NCI-H1694 treated with DMSO at 0.1 percent for 48 hours (cell line): ENCODE data around the gene KRTAP5-6.
"Not testable (repeated sequence)": the region's sequence is repeated elsewhere in the genome, so short reads cannot be mapped to it uniquely, and the experiment has no call there.

Experiments
- DNase-seq: peaks from one replicate; lab custom pipeline; 2025; lab: John Stamatoyannopoulos, UW

KRTAP5-6 gene

DNA sequence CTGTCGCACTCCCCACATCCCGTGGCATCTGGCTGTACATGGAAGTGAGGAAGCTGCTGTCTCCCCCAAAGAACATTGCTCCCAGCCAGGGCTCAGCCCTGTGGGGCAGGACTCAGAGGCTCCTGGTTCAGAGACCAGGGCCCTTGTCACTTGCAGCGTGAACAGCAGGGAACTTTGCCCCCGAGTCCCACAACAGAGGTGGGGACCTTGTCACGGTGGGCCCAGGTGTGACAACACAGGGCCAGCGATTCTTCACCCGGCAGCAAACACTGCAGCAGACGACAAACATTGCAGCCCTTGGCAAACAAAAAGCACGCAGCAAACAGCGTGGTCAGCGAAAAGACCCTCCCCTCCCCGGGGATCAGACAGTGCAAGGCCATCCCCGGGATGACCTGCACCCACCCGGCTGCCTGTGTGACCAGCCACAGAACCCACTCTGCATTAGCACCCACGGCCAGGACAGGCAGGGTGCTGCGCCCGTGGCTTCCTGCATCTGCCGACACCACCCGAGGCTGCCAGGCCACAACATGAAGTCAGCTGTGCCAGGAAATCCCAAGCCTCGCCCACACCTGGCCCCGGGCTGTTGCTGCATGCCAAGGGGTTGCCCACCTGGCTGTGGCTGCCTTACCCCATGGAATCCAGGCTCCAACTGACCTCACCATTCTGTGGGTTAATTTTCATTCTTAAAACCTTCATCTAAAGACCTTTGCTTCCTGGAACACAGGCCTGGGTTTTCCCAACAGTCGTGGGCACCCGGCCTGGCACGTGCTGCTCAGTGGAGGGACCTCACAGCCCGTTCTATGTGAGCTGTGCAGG, 35.3 kb upstream of the KRTAP5-6 start:
- DNase-seq: not testable (repeated sequence)

DNA sequence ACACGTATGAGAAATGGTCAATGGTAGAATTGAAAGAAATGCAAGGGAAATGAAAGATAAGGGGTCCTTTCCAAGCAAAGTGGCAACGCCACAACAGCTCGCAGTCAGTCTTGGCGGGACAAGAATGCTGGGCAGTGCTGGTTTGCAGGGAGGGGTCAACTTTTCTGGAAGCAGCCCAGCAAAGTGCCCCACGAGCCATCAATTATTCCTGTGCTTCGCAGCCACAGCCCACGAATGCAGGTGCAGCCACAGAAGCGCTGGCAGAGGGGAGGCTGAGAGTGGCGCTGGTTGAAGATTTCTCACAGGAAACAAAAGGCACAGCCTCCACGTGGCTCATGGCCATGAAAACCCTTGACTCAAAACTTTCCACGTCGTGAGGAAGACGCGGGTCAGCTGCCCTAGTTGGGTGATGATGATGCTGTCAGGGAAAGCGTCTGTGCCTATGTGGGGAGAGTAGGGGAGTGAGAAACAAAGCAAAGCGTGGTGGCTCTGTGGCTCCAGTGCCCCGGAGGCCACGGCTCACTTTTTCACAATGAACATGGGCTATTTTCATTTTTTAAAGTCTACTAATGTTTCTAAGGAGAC, 34.2 kb upstream of the KRTAP5-6 start:
- DNase-seq: not testable (repeated sequence)

DNA sequence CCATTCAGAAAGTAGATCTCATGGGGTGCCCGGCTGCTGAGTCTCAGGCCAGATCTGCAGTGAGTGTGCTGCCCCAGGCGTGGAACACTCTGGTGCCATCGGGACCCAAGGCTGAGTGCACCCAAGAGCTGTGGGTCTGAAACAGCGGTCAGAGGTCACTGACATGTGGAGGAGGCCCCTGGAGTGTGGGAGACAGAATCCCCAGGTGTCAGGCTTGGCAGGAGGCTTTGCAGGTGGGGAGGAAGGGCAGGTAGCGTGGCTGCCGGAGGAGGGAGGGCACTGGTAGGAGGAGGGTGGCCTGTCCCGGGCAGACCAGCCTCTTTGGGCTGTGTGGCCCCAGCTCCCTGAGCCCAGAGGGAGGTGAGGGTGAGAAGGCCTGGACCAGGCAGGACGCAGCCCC, 31.7 kb upstream of the KRTAP5-6 start:
- DNase-seq: no peak

DNA sequence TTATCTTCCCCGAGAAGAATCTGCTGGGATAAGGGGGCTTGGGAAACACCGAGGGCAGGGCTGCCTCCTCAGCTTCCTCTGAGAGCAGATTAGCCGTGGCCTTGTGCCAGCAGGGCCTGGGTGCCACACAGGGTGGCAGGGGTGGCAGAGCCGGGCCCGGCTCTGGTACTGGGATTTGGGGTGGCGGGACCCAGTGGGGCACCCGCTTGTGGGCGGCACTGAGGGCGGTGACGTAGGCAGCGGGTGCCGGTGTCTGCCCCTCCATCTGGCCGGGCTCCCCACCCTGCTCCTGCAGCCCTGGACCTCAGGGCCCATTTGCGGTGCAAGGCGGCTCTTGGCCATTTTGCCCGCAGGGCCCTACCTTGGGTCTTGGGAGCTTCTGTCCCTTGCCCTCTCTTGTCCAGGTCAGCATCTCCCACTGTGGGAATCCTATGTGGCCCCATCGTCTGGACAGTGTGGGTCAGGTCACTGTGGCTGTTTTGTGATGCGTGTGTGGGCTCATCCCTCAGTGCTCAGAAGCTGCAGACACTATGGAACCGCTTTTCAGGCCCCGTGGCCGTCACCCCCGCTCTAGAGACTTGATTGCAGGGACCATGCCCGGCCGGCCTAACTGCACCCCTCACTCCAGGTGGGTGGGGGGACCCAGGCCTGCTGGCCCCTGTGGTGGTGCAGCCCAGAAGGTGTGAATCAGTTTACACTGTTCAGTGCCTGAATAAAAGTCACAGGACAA, 29.7 kb upstream of the KRTAP5-6 start:
- DNase-seq: no peak

DNA sequence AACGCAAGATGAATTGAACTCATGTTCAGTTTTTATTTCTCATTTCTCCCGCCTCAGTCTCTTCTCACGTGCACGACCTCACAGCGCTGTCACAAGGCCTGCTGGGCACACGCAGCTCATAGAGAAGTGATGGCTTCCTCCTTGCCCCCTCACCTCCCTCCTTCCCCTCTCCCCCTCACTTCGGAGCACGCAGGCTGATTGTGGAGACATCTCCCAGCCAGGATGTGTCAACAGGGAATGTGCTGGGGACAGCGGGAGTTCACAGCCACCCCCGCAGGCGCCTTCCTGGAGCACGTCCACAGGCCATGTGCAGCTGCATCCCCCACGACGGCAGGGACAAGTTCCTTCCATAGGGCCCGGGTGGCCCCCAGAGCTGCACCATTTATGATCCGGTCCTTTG, 29.1 kb upstream of the KRTAP5-6 start:
- no peak for DNase-seq

DNA sequence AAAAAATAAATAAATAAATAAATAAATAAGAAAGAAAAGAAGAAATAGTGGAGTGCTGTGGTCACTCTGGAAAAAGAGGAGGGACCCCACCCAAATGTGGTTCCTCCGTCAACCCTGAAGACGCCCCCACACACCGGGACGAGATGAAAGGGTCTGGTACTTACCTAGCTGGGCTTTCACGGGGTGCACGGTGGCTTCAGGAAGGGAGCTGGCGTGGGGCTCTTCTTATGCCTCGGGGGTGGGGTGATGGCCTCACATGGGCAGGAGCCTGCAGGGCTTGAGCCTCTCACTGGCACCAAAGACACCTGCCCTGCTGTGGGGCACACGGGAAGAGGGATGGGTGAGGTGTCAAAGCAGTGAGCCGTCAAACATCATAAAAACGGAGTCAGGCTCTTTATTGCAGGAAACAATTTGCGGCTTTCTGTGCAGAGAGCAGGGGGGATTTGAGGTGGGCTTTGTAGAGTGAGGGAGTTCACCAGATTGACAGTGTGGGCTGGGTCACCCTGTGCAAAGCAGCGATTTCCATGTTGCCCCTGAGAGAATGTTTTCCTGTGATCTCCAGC, 28.0 kb upstream of the KRTAP5-6 start:
- DNase-seq: no peak

DNA sequence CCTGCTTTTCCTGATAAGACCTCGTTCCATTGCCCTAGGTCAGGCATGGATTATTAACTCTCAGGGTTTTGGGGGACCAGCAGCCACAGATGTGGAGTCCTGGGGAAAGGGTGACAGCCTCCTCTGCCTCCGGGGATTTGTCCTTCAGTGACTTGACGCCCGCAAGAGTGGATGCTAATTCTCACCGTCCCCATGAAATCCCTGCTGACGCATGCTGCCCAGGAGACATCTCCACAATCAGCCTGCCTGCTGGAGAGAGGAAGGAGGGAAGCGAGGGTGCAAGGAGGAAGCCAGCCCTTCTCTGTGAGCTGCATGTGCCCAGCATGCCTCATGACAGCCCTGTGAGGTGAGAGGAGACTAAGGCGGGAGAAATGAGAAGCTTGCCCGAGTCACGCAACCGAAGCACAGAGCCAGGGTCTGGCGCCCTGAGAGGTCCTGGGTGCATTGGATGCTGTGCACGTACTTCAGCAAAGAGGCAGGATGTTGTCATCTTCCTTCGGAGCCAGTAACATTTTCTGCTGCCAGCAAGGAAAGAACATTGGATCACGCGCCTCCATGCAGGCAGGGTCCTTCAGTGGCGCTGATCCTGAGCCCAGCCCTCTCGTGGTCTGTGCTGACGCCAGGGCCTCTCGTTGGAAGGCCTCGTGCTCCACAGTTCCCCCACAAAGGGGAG, 27.3 kb upstream of the KRTAP5-6 start:
- no peak for DNase-seq

DNA sequence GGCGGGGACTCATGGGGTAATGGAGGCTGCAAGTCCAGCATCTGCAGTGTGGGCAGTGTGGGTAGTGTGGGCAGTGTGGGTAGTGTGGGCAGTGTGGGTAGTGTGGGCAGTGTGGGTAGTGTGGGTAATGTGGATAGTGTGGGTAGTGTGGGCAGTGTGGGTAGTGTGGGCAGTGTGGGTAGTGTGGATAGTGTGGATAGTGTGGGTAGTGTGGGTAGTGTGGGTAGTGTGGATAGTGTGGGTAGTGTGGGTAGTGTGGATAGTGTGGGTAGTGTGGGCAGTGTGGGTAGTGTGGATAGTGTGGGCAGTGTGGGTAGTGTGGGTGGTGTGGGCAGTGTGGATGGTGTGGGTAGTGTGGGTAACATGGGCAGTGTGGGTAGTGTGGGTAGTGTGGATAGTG, 26.5 kb upstream of the KRTAP5-6 start:
- not testable (repeated sequence) for DNase-seq

DNA sequence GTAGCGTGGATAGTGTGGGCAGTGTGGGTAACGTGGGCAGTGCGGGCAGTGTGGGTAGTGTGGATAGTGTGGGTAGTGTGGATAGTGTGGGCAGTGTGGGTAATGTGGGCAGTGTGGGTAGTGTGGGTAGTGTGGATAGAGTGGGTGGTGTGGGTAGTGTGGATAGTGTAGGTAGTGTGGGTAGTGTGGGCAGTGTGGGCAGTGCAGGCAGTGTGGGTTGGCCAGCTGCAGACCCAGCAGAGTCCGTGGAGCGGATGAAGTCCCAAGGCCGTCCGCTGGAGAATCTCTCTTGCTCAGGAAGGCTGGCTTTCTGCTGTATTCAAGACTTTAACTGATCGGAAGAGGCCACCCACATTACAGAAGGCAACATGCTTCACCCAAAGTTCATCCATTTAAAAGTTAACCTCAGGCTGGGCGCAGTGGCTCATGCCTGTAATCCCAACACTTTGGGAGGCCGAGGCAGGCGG, 26.1 kb upstream of the KRTAP5-6 start:
- no peak for DNase-seq

DNA sequence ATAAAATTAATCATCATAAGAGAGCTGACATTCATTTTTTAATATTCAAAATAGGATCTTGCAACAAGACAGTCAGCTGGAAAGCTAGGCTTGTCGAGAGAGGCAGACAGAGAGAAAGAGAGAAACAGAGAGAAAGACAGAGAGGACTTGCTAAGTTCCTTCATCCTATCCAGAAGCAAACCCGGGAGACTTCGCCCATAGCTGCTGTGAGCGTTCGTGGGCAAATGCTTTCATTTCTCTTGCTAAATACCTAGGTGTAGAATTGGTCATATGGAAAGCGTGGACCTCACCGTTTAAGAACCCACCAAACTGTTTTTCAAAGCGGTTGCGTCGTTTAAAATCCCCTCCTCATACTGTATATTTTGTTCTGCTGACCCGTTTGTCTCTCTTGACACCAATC, 25.3 kb upstream of the KRTAP5-6 start:
- DNase-seq: no peak

DNA sequence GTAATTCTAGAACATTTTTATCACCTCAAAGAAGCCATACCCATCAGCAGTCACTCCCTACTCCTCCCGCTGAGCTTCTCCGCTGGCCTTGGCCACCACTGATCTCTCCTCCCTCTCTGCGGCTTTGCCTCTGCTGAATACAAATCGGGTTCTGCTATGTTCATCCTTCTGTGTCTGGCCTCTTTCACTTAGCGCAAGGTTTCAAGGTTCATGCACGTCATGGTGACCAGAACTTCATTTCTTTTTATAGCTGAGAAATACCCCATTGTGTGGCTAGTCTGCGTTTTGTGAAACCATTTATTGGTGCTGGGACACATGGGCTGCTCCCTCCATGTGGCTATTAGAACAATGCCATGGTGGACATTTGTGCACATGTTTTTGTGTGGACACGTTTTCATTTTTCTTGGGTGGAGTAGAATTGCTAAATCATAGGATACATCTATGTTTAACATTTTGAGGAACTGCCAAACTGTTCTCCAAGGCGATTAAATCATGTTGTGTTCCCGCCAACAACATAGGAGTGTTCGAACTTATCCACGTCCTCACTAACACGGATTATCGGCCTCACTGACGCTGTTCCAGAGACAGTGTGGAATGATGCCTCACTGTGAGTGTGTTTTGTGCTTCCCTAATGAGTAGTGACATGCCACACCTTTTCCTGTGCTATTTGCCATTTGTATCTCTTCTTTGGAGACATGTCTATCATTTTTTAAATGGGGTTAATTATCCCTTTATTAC, 24.2 kb upstream of the KRTAP5-6 start:
- DNase-seq: no peak

DNA sequence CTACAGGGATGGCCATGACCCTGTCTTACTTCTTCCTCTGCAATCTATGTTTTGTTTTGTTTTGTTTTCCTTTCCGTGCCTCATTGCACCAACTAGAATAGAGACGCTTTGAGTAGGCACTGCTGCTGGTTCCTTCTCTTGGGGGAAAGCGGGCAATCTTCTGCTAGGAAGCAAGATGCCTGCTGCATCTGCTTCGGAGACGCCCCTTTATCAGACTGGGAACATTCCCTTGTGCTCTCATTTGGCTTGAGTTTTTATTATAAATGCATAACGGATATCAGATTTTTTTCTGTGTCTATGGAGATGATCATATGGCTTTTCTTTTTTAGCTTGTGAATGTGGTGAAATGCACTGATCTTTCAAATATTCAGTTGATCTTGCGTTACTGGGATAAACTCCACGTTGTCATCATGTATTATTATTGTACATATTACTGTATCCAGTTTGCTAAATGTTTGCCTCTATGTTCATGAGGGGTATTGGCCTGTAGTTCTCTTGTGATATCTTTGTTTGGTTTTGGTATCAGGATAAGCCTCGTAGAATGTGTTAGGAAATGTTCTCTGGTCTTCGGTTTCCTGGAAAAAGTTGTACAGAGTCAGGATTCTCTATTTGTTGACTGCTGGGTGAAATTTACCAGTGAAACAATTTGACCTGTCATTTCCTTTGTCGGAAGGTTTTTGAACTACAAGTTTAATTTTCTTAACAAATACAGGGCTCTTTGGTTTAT, 23.4 kb upstream of the KRTAP5-6 start:
- DNase-seq: no peak

DNA sequence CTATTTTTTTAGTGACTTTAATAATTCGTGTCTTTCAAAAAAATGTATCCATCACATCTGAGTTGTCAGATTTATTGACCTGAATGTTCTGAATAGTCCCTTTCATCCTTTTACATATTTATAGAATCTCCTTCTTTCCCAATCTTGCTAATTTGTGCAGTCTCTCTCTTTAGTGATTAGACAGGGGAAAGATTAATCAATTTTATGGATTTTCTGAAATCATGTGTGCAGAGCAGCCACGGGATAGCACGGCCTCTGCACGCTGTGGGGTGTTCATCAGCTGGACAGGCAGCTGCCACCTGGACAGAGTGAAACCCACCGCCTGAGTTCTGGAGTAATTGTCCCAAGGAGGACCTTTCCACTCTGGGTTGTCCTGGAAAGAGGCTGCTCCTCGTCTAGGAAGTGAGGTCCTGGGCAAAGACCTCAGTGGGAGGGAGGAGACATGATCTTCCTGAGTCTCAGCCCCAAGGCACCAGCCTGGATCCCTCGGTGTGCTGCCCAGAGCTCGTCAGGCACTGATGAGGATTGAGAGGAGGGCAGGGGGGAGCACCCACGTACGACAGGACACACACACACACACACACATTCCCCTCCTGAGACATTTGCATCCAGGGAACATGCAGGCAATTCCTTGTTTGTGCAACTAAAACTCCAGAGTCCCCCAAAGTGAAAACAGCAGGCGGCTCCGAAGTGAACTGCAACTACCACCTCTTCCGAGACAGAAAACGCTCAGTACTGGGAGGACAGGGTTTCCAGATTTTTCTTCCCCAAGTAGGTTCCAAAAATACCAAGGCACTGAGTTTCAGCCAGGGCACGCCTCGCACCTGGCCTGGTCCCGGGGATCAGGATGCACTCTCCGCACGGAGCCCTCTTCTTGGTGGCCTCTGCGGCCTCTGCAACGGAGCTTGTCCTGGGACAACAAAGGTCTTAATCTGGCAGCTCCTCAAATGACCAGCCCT, 22.5 kb upstream of the KRTAP5-6 start:
- DNase-seq: no peak

DNA sequence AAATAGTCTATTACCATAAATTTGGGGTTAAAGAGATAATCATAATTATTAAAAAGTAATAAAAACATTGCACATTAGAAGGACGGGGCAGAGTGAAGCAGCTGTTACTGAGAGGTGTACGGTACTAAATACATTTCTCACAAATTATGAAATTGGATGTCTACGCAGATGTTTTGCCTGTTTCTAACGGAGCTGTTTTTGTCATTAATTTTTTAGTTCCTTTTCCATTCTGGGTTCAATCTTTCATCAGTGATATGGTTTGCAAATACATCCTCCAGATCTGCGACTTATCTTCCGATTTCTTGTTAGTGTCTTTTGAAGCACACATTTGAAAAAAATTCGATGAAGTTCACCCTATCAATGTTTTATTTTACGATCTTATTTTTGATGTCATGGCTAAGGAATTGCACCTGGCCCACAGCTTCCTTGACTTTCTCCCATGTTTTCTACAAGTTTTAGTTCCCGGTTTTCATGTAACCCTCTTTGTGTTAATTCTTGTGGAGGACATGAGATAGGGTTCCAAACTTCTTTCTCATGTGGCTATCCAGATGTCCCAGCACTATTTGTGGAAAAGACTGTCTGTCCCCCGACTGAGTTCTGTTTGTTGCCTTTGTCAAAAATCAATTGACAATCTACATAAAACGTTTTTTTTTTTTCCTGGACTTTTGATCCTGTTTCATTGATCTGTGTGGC, 21.3 kb upstream of the KRTAP5-6 start:
- DNase-seq: no peak

DNA sequence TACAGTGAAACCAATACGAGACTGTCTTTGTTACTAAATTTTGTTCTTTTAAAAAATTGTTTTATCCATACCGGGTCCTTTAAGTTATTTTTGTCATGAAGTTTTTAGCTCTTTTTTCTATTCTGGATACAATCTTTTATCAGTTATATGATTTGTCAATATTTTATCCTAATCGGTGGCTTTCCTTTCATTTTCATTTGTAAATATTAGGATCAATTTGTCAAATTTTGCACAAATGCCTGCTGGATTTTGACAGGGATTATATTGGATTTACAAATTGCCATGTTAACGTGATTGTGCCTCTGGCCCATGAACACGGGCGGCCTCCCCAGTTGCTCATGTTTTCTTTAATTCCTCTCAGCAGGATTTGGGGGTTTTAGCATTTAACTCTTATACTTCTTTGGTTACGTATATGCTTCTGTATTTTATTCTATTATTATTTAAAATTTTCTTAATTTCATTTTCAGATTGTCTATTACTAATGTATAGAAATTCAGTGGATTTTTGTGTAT, 20.7 kb upstream of the KRTAP5-6 start:
- DNase-seq: no peak

DNA sequence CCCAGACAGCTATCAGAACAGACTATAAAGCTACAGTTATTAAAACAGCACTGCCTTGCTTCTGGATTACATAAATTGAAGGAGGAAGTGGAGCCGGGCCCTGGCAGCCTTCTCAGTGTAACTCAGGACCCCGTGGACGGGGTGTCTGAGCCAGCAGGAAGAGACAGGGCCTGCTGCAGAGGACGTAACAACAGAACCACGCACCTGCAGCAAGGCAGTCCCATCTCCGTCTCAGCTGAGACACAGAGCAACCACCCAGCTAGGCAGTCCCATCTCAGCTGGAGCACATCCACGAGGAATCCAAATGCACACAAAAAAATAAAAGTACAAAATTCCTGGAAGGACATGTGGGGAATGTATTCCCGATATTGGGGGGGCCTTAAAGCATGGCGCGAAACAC, 17.1 kb upstream of the KRTAP5-6 start:
- no peak for DNase-seq

DNA sequence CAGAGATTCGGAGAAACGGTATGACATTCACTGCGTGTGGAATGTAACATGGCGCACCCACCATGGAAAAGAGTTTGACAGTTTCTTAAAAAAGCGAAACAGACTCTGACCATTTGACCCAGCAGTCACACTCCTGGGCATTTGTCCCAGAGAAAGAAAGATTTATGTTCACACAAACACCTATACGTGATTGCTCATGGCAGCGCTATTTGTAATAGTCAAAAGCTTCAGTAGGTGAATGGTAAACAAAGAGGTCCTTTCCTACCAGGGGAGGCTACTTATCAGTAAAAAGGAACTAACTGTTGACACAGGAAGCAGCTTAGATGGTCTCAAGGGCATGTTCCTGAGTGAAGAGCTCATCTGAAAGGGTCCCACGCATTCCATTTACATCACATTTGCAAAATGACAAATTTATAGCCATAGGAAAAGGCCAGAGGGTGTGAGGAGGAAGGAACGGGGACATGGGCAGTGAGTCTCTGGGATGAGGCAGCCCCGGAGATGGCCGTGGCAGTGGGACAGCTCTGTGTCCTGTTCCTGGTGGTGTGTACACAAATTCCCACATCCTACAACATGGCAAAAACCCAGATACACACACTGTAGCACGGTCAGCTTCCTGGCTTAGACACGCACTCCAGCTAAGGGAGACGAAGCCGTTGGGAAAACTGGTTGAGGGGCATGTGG, 14.6 kb upstream of the KRTAP5-6 start:
- DNase-seq: no peak

DNA sequence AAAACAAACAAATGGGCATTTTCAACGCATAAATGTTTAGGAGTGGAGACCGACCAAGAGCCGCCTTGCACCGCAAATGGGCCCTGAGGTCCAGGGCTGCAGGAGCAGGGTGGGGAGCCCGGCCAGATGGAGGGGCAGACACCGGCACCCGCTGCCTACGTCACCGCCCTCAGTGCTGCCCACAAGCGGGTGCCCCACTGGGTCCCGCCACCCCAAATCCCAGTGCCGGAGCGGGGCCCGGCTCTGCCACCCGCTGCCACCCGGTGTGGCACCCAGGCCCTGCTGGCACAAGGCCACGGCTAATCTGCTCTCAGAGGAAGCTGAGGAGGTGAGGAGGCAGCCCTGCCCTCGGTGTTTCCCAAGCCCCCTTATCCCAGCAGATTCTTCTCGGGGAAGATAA, 13.8 kb upstream of the KRTAP5-6 start:
- DNase-seq: not testable (repeated sequence)
